NCI-H1105 treated with DMSO at 0.1 percent for 48 hours (cell line): ENCODE data around the gene OPCML.

Experiments
- DNase-seq: peaks from one replicate; lab custom pipeline; 2025; lab: John Stamatoyannopoulos, UW

Gene OPCML

DNA sequence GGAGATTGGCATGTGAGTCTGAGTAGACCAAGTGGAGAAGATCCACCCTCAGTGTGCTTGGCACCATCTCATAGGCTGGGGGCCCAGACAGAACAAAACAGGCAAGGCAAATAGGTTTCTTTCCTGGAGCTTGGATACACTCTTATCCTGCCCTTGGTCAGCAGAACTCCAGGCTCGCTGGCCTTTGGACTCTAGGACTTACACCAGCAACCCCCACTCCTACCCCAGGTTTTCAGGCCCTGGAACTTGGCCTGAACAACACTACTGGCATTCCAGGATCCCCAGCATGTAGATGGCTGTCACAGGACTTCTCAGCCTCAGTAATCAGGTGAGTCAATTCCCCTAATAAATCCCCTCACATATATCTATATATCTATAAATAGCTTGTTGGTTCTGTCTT lies 637.7 kb downstream of the OPCML start:
- DNase-seq, result no peak

DNA sequence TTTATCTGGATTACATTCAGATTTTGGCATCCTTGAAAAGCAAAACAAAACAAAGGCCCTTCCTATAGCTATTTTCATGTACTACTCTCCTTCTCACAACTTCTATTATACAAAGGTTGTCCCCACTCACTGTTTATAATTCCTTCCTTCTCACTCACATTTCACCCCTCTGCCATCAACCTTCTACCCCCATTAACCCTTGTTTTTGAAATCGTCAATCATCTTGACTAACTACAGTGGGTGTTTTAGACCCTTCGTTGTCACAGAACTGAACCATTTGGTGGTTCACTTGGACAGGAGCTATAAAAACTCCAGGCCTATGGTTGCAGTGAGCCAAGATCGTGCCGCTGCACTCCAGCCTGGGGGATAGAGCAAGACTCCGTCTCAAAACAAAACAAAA lies 639.4 kb downstream of the OPCML start:
- no peak for DNase-seq

DNA sequence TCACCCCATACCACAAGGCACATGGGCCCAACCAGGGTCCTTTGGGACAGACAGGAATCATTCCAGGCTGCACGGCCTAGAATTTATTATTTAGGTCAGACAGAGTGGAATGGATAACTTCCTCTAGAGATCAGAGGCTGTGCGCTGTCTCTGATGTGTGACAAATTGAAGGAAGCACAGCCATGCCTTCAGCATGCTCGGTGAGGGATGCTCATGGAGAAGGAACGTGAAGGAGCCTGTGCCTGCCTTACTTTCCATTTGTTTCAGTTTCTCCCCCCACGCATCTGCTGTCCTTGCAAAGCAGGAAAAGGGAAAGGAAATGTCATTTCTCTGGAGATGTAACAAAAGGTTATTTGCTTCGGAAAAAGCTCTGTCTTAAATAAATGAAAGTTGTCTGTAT lies 644.1 kb downstream of the OPCML start:
- no peak for DNase-seq

DNA sequence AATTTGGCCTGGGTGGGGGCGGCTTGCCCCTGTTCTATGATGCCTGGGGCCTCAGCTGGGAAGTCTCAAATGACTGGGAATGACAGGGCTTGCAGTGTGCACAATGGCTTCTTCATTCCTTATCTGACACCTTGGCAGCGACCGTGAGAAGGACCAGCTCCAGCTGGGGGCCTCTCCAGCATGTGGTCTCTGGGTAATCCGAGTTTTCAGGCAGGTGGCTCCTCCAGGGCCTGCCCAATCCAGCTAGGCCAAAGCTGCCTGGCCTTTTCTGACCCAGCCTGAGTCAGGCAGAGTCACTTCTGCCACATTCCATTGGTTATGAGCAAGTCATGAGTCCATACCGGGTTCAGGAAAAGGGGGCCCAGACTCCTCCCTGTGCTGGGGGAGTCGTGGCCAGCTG lies 646.0 kb downstream of the OPCML start:
- DNase-seq, result no peak

DNA sequence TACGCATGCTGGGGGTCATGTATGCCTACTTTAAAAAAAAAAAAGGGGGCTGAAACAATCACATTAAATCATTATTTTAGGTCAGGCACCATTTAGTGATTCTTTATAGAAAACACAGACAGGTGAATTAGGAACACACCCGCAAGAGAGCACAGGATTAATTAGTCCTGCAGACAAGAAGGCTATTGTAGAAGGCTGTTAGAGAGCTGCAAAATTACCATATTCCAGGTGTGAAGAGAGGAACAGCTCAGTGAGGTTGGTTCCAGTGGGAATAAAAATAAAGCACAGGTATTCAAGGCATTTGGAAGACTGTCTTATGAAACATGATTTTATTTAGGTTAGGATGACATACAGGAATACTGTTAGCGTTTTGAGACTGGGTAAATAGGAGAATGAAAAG lies 649.1 kb downstream of the OPCML start:
- DNase-seq, result no peak

DNA sequence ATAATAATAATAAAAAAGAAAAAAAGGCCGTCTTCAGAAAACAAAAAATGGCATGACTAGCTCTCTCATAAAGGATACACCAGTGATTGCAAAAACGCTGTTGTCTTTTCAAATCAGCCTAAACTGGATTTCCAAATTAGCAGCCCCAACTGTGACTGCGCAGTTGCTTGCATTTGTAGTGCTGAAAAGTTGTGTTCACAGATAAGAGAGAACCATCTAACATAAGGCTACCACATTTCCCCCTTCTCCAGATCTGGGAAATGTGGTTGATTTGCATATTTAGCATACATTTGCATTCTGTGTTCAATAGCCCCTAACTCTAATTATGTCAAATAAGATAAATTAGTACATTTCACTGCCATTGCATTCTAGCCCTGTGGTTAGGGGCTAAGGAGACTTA lies 650.7 kb downstream of the OPCML start:
- DNase-seq, result no peak

DNA sequence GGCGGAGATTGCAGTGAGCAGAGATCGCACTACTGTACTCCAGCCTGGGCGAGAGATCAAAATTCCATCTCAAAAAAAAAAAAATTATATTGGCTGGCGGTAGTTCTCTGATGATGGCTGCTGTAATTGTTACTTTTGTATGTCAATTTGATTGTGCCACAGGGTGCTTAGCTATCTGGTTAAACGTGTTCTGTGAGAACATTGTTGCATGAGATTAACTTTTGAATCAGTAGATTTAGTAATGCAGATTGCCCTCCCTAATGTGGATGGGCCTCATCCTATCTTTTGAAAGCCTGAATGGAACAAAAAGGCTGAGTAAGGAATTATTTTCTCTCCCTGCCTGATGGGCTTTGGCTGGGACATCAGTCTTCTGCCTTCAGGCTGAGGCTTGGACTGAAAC lies 654.2 kb downstream of the OPCML start:
- no peak for DNase-seq

DNA sequence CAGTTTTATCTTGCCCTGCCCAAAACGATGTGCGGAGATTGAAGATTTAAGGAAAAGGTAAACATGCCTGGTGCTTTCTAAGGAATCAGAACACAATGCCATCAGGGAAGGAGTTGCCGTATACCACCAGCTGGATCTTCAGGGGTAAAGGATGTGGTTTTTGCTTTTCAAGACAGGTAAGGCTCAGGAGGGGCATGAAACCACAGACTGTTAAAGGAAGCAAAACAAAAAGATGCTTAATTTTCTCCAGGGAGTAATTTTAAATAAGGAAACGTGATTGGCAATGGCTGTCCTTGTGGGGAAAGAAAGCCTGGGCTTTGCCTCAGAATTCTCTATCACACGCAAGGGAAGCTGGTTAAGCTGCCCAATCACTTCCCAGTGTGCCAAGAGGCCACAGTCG lies 655.6 kb downstream of the OPCML start:
- no peak for DNase-seq

DNA sequence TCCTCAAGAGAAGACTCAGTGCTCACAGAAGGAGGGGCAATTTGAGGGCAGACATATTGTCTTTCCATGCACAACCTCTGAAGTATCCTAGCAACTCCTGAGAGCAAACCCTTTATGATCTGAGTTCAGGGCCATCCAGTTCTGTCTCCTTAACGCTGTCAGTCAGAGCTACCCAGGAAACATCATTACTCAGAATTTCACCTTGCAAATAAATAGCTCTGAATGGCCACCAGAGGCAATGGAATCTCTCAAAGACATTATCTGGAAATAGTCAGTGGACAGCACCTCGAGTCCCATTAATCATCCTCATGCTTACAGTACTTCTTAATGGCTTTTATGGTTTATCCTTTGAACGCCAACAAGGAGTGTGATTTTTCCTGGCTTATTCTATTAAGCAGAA lies 656.1 kb downstream of the OPCML start:
- DNase-seq, result no peak

DNA sequence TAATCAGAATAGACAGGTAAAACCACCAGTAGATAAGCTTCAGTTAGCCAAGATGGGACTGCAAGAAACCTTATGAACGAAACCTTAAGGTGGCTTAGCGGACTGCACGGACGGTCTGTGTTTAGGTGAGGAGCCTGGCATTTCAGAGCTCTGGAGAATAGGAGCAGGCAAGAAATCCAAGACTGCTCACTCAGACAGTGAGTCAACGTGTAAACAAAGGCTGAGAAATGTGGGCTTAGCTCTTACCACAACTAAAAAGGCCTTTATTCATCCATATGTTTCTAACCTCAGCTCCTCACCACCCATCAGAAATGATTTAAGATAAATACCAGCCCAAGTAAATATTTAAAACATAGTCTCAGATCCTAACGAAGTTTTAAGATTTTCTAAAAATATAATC lies 657.7 kb downstream of the OPCML start:
- DNase-seq, result no peak

DNA sequence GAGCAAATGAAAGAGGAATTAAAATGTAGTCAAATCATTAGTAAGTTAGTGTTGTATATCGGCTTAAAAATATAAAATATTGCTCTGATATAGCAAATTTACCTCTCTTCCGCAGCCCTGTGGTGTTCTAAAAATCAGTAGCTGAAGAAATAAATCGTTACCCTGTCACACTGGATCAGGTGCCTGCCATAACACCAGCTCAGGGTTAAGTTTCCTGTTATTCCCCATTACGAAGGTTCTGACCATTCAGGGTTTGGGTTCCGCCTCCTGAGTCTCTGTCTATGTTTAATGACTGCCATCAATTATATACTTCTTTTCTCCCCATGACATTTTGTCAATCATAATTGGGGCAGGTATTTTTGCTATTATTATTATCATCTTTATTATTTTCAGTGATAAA lies 658.5 kb downstream of the OPCML start:
- DNase-seq, result no peak

DNA sequence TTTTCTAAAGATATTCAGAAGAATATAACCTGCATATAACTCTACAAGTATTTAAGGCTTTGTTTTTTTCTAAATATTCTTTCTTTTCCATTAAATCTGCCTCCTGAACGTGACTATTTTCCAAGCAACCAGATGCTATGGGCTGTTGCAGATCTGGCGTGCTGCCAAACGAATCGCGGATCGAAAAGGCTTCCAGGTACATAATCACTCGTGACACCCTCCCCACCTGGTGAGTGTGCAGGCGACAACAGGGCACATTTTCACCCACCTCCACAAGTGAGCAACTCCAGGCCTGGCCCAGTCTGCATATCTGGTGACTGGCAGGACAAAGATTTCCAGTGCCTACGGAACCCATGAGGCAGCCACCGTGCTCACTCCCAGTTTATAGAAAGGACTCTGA lies 660.1 kb downstream of the OPCML start:
- peak; percentile 67 for DNase-seq

DNA sequence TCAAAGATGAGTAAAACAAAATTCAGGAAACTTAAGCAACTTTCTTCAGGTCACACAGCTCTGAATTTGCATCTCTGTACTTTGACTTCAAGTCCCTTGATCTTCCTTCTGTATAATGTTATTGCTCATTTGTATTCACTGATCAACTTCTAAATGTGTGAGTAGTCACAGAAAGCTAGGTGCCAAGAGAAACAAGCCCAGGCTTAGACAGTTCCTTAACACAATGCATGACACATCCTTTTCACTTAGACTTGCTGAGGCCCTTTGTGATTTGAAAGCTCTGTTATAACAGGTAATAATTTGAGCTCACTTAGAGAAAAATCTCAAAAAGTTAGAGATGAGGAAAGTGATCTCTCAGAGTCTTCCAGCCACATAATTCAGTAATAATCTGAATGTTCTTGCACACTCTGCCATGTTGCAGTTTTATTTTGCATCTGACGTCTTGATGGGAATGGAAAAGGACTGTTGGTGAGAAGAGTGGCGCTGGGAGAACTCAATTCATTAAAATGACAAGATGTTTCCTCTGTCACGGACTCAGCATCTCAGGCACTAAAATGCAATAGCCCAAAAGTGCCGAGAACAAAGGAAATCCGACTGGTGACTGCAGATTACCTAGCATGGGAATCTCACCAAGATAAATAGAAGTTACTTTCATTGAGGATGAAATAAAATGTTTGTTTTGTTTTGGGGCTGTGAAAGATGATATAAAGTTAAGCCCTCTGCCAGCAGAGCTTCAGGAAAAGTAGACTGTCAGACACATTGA lies 665.3 kb downstream of the OPCML start:
- no peak for DNase-seq

DNA sequence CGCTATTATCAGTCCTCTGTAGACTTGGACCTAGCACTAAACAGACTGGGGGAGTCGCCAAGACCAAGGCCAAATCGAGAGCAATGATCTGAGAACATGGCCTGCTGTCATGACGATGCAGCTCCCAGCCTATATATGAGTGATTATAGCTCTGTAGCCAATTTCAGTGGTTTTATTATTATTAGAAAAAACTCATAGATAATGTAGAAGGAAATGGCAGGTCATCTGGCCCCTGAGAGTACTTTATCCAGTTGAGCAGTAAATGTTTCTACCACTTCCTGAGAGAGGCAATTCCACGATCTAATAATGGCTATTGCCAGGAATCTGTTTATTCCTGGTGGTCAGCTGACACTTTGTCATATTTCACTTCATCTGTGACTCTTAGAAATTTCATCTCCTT lies 666.7 kb downstream of the OPCML start:
- DNase-seq, result no peak

DNA sequence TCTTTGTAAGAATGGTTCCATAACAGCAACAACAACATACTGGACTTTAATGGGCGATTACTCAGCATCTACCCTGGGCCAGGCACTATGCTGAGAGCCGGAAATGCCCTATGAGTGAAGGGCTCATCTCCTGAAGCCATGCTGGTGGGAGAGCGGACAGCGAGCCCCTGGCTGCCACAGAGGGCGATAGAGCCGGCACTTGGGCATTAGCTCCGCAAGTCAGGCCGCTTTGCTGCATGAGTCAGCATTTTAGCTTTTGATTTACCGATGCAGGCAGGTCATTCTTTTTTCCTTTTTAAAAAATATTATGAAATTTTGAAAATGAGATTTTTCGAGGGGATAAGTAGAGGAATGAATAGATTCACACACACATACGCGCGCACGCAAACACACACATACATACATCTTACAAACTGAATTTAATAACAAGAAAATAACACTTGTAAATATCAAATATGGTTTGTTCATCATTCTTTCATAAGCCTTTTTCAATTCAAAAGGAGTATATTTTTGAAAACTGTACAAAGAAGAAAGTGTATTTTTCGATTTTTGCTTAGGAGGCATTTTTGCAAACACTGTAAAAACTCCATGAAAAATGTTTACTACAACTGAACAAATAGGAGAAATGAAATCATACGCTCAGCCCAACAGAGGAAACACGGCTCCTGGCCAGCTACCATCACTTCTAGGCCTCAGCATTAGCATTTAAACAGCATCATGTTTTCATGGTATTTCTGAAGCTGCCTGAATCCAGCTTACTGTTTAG lies 667.3 kb downstream of the OPCML start:
- DNase-seq, result no peak

DNA sequence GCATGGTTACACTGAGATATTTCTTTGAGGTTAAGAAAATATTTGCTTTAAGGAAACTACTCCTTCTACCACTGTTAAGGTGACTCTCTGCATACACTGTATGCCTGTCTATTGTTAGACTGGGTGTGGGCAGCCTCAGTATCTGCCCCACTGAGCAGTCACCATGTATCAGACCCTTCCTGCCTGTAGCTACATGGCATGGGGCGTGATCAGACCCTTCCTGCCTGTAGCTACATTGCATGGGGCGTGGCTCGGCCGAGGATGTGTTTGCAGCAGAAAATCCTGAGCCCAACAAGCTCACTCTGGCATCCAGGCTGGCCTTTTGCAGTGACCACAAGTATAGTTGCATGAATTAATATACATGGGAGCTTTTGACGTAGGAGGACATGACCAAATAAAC lies 669.4 kb downstream of the OPCML start:
- DNase-seq, result no peak

DNA sequence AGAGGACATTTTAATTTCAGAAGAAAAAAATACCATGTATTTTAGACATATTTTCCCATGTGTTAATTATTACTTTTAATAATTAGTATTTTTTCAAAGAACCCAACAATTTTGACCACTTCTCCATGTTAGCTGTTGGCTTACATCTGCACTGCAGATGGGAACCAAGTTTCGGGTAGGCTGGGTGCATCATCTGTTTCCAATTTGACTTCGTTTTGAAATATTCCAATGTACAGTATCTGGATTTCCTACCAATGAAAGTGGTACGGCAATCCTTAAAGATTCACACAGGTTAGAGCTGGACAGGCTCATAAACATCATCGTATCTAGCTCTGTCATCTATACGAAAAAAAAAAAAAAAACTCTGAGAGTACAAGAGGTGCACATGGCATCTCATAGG lies 670.2 kb downstream of the OPCML start:
- no peak for DNase-seq

DNA sequence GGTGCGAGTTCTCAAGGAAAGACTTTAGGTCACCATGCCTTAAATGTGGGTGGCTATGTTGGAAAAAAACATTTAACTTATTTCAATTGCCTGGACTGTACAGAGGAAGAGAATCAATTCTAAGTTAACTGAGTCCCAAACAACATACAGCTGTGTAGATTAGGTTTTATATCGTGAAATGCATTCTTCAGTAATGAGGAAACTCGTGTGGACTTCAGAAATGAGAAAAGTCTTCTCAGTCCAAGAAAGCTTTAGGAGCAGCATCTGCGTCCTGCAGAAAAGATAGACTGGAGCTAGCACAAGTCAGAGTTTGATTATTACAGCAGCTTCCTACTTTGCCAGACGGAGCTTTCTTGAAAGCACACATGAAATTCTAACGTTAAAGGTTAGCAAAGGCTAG lies 673.0 kb downstream of the OPCML start:
- no peak for DNase-seq

DNA sequence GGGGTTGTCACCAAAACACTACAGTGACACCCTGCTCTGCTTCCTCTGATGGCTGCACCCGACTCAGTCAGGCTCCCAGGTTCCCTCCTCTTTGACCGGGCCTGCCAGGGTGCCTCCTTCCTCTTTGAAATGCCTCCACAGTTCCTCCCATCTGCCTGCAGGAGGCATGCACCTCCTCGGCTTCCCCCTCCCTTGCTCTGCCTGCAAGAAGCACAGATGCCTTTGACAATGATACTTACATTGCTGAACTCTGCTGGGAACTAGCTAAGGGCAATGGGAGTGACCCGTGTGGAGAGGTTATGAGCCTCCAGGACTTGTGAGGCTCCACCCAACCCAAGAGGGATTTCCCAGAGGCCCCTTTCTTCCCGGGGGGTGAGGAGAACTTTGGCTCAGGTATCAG lies 674.1 kb downstream of the OPCML start:
- DNase-seq, result no peak

DNA sequence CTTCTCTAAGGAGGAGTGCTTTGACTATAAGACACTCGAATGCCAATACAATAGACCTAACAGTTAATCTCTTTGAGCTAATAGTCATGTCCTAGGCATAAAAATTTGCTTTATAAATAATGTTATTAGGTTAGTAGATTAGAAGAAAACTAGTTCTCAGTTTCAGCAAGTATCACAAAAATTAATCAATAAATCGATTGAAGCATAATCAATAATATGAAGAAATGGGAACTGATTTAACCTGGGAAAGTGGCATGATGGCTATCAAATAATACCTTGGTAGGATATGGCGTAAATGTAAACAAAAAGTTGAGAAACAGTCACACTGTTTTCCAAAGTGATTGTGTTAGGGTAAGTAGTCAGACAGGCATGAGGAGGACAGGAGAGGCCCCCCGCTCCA lies 676.3 kb downstream of the OPCML start:
- no peak for DNase-seq

DNA sequence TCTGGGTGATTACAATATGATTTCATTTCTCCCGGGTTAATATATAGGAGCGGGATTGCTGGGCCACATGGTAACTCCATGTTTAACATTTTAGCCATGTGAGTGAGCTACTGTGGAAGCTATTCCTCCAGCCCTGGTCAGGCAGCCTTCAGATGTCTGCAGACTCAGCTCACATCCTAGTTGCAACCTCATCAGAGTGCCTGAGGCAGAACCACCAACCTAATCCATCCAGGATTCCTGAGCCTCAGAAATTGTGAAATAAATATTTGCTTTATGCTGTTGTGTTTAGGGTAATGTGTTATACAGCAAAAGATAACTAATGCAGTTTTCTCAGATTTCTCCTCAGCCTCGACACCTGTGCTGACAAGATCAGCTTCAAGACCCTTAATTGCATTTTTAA lies 676.8 kb downstream of the OPCML start:
- DNase-seq, result no peak

DNA sequence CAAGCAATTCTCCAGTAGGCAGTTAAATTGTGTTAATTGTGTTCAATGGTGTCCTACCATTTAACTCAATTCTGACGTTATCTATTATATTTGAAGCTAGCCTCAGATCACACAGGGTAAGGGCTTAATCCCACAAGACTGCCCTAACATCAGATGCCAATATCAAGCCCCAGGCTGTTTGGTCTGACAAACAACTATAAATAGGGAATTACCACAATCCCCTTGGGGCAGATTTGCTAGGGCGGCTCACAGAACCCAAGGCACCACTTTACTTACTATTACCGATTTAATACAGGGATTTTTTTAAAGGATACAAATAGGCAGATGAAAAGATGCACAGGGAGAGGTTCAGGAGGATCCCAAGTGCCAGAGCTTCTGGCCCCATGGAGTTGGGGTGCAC lies 678.4 kb downstream of the OPCML start:
- DNase-seq, result no peak

DNA sequence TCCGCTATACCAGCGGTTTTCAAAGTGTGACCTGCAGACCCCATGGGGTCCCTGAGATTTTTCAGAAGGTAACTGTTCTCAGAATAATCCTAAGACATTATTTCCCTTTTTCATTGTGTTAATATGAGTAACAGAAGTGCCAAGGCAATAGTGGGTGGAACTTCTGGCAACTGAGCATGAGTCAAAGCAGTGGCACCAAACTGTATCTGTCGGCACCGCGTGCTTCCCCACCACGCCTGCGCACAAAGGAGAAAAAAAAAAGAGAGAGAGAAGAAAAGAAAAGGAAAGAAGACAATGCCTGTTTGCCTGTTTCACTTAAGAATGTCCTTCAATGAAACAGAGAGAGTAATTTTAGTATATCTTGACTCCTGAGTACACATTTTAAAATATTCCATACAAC lies 679.9 kb downstream of the OPCML start:
- DNase-seq, result no peak

DNA sequence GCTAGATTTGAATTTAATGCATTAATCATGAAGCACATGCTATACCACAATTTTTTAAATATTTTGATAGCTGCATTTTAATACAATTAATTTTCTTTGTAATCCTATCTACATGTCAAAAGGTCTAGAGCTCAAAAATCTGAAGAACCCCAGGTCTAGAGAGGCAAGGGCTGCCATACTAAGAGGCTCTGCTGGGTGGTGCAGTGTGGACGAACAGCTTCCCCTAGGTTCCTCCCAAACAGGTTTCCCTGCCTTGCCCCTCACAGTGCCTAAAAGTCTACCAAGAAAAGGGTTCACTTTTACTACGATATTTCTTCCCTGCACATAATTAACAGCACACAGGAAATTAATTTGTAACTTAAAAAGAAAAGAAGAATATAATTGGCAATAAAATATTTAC lies 681.1 kb downstream of the OPCML start:
- no peak for DNase-seq
